H1 (cell line): ENCODE measurements around the gene CIRBP. TPM values are rescaled to one million over a fixed set of nuclear protein-coding genes. Genes with fewer than 3 reads are reported as not detected.

ENCODE experiments used
- BRCA1 ChIP-seq: IDR thresholded peaks from 2 replicates; pipeline ENCODE4 v1.6.1; 2012; ENCODE audit warnings: low read depth, low read length, improper control_type of control experiment
- HDAC6 ChIP-seq: IDR thresholded peaks from one replicate; pipeline ENCODE4 v1.7.1; 2012; ENCODE audit warnings: low read depth, mild to moderate bottlenecking, inconsistent platforms, low read length, moderate library complexity
- JUN ChIP-seq: IDR thresholded peaks from 2 replicates; pipeline ENCODE4 v1.6.1; 2011; ENCODE audit warnings: low read depth, mild to moderate bottlenecking, improper control_type of control experiment, low read length
- KDM5A ChIP-seq: fragments of 200-600 bp; IDR thresholded peaks from 2 replicates; pipeline ENCODE4 v1.7.1; 2012; ENCODE audit warnings: mild to moderate bottlenecking, low read length, inconsistent platforms, mixed read lengths
- RBBP5 ChIP-seq: IDR thresholded peaks from 2 replicates; pipeline ENCODE4 v1.7.1; 2012; ENCODE audit warnings: low read depth, mild to moderate bottlenecking, inconsistent platforms, low read length, moderate library complexity, borderline replicate concordance
- SUZ12 ChIP-seq: fragments of 200-600 bp; sonication (generic); IDR thresholded peaks from 2 replicates; pipeline ENCODE4 v1.6.1; 2012; ENCODE audit warnings: mild to moderate bottlenecking, inconsistent platforms, low read length, moderate library complexity, mixed read lengths
- USF2 ChIP-seq: IDR thresholded peaks from 2 replicates; pipeline ENCODE4 v1.6.1; 2011; ENCODE audit warnings: low read length, improper control_type of control experiment
- YY1 ChIP-seq: IDR thresholded peaks from 2 replicates; pipeline ENCODE4 v1.6.1; 2011; ENCODE audit warnings: low read depth, mild to moderate bottlenecking, low read length
- polyA plus RNA-seq, 7 experiments: library from polyadenylated mRNA; depleted of rRNA in 3 of 7; stranded (reverse) in 5 of 7; unstranded in 2 of 7; fragments of >200 nt in 5 of 7; fragments of 200-250 nt in 2 of 7; gene quantifications; 1 replicate in 5 of 7; 2 replicates in 1 of 7; 4 replicates in 1 of 7; pipeline versions ENCODE4 v1.2.1 to v1.2.3, GENCODE V29; 2011 to 2013; ENCODE audit warnings: missing spikeins in 2 of 7, mixed read lengths in 2 of 7
- total RNA-seq: library from RNA; stranded (reverse); fragmentation: NEBNext Ultra II Directional; extraction: Animal tissue kit (Norgen Biotek cat#: 25700); gene quantifications from 2 replicates; pipeline ENCODE4 v1.2.1, GENCODE V29; 2021
- TF ChIP-seq, protein P1 (sequence below): fragments of 300-600 bp; sonication (generic); IDR thresholded peaks from 2 replicates; pipeline ENCODE4 v1.7.1; 2012; ENCODE audit warnings: low read length, moderate library complexity, mild to moderate bottlenecking, inconsistent platforms; ENCODE audit not compliant: insufficient replicate concordance

CIRBP gene
- total and polyA plus RNA-seq, 2 of the 8 experiments (the other 6 are each of a cell fraction or from before 2014, with no cell fraction given), result 175 to 199 TPM

GRCh38 chr19:1283207-1283916 lies 14.2 kb downstream of the CIRBP start (continued):
- TF ChIP-seq, protein P1, sequence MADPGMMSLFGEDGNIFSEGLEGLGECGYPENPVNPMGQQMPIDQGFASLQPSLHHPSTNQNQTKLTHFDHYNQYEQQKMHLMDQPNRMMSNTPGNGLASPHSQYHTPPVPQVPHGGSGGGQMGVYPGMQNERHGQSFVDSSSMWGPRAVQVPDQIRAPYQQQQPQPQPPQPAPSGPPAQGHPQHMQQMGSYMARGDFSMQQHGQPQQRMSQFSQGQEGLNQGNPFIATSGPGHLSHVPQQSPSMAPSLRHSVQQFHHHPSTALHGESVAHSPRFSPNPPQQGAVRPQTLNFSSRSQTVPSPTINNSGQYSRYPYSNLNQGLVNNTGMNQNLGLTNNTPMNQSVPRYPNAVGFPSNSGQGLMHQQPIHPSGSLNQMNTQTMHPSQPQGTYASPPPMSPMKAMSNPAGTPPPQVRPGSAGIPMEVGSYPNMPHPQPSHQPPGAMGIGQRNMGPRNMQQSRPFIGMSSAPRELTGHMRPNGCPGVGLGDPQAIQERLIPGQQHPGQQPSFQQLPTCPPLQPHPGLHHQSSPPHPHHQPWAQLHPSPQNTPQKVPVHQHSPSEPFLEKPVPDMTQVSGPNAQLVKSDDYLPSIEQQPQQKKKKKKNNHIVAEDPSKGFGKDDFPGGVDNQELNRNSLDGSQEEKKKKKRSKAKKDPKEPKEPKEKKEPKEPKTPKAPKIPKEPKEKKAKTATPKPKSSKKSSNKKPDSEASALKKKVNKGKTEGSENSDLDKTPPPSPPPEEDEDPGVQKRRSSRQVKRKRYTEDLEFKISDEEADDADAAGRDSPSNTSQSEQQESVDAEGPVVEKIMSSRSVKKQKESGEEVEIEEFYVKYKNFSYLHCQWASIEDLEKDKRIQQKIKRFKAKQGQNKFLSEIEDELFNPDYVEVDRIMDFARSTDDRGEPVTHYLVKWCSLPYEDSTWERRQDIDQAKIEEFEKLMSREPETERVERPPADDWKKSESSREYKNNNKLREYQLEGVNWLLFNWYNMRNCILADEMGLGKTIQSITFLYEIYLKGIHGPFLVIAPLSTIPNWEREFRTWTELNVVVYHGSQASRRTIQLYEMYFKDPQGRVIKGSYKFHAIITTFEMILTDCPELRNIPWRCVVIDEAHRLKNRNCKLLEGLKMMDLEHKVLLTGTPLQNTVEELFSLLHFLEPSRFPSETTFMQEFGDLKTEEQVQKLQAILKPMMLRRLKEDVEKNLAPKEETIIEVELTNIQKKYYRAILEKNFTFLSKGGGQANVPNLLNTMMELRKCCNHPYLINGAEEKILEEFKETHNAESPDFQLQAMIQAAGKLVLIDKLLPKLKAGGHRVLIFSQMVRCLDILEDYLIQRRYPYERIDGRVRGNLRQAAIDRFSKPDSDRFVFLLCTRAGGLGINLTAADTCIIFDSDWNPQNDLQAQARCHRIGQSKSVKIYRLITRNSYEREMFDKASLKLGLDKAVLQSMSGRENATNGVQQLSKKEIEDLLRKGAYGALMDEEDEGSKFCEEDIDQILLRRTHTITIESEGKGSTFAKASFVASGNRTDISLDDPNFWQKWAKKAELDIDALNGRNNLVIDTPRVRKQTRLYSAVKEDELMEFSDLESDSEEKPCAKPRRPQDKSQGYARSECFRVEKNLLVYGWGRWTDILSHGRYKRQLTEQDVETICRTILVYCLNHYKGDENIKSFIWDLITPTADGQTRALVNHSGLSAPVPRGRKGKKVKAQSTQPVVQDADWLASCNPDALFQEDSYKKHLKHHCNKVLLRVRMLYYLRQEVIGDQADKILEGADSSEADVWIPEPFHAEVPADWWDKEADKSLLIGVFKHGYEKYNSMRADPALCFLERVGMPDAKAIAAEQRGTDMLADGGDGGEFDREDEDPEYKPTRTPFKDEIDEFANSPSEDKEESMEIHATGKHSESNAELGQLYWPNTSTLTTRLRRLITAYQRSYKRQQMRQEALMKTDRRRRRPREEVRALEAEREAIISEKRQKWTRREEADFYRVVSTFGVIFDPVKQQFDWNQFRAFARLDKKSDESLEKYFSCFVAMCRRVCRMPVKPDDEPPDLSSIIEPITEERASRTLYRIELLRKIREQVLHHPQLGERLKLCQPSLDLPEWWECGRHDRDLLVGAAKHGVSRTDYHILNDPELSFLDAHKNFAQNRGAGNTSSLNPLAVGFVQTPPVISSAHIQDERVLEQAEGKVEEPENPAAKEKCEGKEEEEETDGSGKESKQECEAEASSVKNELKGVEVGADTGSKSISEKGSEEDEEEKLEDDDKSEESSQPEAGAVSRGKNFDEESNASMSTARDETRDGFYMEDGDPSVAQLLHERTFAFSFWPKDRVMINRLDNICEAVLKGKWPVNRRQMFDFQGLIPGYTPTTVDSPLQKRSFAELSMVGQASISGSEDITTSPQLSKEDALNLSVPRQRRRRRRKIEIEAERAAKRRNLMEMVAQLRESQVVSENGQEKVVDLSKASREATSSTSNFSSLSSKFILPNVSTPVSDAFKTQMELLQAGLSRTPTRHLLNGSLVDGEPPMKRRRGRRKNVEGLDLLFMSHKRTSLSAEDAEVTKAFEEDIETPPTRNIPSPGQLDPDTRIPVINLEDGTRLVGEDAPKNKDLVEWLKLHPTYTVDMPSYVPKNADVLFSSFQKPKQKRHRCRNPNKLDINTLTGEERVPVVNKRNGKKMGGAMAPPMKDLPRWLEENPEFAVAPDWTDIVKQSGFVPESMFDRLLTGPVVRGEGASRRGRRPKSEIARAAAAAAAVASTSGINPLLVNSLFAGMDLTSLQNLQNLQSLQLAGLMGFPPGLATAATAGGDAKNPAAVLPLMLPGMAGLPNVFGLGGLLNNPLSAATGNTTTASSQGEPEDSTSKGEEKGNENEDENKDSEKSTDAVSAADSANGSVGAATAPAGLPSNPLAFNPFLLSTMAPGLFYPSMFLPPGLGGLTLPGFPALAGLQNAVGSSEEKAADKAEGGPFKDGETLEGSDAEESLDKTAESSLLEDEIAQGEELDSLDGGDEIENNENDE, result no peak
- TF ChIP-seq YY1 (no peak), USF2 (no peak), RBBP5 (no peak), HDAC6 (no peak), KDM5A (no peak), SUZ12 (no peak), JUN (no peak), BRCA1 (no peak)
